SK-N-SH (cell line): ENCODE results near the gene WDR5B.

Source experiments
- CTCF ChIP-seq: fragments of 200-600 bp; sonication (generic); IDR thresholded peaks from 2 replicates; pipeline ENCODE4 v1.6.1; 2017; ENCODE audit warnings: antibody characterized with exemption, mild to moderate bottlenecking, moderate library complexity
- EP300 ChIP-seq, 2 experiments: IDR thresholded peaks; 2 replicates each; pipeline versions ENCODE4 v1.4.0 to v1.6.1; 2012; ENCODE audit warnings: borderline replicate concordance in 1 of 2, low read depth in 1 of 2, low read length in 1 of 2
- EZH2phosphoT487 ChIP-seq: fragments of 200-600 bp; sonication (generic); IDR thresholded peaks from 2 replicates; pipeline ENCODE4 v1.6.1; 2017; ENCODE audit warnings: low read depth, mixed run types, mild to moderate bottlenecking, antibody characterized with exemption, moderate library complexity, borderline replicate concordance
- GABPA ChIP-seq: IDR thresholded peaks from 2 replicates; pipeline ENCODE4 v1.4.0; 2012; ENCODE audit warnings: low read depth, mild to moderate bottlenecking
- GATA2 ChIP-seq: sonication (generic); formaldehyde crosslinking; IDR thresholded peaks from 2 replicates; pipeline ENCODE4 v1.5.0; 2020; ENCODE audit warnings: mild to moderate bottlenecking, missing genetic modification reagents
- POLR2AphosphoS5 ChIP-seq: IDR thresholded peaks from 2 replicates; pipeline ENCODE4 v1.6.1; 2012; ENCODE audit warnings: low read depth, low read length
- RCOR1 ChIP-seq: fragments of 150-350 bp; IDR thresholded peaks from 2 replicates; pipeline ENCODE4 v1.6.1; 2017; ENCODE audit warnings: antibody characterized with exemption, low read length
- RFX5 ChIP-seq: IDR thresholded peaks from 2 replicates; pipeline ENCODE4 v1.6.1; 2012; ENCODE audit warnings: mild to moderate bottlenecking, improper control_type of control experiment, low read length
- SMC3 ChIP-seq: IDR thresholded peaks from 2 replicates; pipeline ENCODE4 v1.6.1; 2012; ENCODE audit warnings: low read depth, low read length, improper control_type of control experiment
- TAF1 ChIP-seq: IDR thresholded peaks from 2 replicates; pipeline ENCODE4 v1.6.1; 2012; ENCODE audit warnings: low read depth, mild to moderate bottlenecking, low read length, moderate library complexity, borderline replicate concordance
- YY1 ChIP-seq: IDR thresholded peaks from 2 replicates; pipeline ENCODE4 v1.4.0; 2012; ENCODE audit warnings: low read depth, mild to moderate bottlenecking
- TF ChIP-seq, protein P1 (sequence below): fragments of 150-350 bp; IDR thresholded peaks from 2 replicates; pipeline ENCODE4 v1.6.1; 2017; ENCODE audit warnings: antibody characterized with exemption, low read length, low read depth, borderline replicate concordance
- TF ChIP-seq, protein P2 (sequence below): IDR thresholded peaks from 2 replicates; pipeline ENCODE4 v1.6.1; 2012; ENCODE audit warnings: mild to moderate bottlenecking, low read depth, low read length, moderate library complexity

DNA sequence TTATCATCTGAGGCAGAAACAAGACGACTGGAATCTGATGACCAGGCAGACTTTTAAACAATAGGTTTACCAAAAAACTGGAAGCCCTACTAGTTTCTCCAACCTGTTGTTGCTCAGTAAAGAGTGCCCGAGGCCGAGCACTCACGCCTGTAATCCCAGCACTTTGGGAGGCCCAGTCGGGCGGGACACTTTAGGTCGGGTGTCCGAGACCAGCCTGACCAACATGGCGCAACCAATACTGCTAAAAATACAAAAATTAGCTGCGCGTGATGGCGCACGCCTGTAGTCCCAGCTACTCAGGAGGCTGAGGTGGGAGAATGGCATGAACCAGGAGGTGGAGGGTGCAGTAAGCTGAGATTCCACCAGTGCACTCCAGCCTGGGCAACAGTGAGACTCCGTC is 1.1 kb upstream of the WDR5B start:
- TF ChIP-seq POLR2AphosphoS5 (no peak; the same call in 1 of the 2 replicates), YY1 (peak; percentile 70), GABPA (no peak), RFX5 (no peak), EP300 (IDR thresholded peaks at IDR 0.05; ENCODE audit: borderline replicate concordance in 1 of 2, low read depth in 1 of 2, low read length in 1 of 2) (no peak), CTCF (no peak), EZH2phosphoT487 (no peak), RCOR1 (no peak), SMC3 (no peak), TAF1 (no peak), GATA2 (CRISPR knock-in tag) (no peak)
- TF ChIP-seq, protein P1, sequence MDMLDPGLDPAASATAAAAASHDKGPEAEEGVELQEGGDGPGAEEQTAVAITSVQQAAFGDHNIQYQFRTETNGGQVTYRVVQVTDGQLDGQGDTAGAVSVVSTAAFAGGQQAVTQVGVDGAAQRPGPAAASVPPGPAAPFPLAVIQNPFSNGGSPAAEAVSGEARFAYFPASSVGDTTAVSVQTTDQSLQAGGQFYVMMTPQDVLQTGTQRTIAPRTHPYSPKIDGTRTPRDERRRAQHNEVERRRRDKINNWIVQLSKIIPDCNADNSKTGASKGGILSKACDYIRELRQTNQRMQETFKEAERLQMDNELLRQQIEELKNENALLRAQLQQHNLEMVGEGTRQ: no peak
- TF ChIP-seq, protein P2, sequence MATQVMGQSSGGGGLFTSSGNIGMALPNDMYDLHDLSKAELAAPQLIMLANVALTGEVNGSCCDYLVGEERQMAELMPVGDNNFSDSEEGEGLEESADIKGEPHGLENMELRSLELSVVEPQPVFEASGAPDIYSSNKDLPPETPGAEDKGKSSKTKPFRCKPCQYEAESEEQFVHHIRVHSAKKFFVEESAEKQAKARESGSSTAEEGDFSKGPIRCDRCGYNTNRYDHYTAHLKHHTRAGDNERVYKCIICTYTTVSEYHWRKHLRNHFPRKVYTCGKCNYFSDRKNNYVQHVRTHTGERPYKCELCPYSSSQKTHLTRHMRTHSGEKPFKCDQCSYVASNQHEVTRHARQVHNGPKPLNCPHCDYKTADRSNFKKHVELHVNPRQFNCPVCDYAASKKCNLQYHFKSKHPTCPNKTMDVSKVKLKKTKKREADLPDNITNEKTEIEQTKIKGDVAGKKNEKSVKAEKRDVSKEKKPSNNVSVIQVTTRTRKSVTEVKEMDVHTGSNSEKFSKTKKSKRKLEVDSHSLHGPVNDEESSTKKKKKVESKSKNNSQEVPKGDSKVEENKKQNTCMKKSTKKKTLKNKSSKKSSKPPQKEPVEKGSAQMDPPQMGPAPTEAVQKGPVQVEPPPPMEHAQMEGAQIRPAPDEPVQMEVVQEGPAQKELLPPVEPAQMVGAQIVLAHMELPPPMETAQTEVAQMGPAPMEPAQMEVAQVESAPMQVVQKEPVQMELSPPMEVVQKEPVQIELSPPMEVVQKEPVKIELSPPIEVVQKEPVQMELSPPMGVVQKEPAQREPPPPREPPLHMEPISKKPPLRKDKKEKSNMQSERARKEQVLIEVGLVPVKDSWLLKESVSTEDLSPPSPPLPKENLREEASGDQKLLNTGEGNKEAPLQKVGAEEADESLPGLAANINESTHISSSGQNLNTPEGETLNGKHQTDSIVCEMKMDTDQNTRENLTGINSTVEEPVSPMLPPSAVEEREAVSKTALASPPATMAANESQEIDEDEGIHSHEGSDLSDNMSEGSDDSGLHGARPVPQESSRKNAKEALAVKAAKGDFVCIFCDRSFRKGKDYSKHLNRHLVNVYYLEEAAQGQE: no peak
